GM19351 (cell line): ENCODE data around the gene JHY.

Experiments
- ATAC-seq: cut with Tn5 transposase; IDR thresholded peaks from one replicate; pipeline ENCODE4 v1.9.1; 2021; ENCODE audit warnings: mild to moderate bottlenecking, moderate library complexity; ENCODE audit not compliant: unreplicated experiment

JHY gene

DNA sequence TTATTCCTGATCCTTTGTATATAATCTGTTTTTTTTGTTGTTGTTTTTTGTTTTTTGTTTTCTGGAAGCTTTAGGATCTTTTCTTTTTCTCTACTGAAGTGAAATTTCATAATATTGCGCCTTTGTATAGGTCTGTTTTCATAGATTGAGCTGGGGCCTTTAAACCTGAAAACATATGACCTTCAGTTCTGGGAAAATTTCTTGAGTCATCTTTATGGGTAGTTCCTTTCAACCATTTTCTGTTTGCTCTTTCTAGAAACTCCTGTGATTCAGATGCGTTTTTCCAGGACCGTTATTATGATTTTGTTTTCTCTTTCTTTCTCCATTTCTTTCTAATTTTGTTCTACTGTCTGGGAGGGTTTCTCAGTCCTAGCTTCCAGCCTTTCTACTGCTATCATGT is 55.4 kb downstream of the JHY start:
- ATAC-seq: no peak

DNA sequence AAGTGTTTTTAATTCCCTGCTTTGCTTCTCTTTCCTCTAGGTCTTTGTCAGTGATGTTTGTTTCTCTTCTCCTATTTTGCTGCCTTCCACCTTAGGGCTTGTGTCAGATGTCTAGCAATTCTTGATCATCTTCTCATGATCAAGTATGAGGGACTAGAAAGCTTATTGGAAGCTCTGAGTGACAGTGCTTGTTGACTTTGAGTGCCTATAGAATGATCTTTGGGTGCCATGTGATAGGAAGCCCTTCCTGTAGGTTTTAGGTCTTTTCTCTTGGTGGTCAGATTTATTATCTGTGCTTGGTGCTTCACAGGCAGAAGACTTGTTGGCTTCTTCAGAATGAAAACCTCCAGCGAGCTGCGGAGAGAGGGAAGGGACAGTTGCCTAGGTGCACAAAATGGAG is 56.0 kb downstream of the JHY start:
- ATAC-seq: no peak

DNA sequence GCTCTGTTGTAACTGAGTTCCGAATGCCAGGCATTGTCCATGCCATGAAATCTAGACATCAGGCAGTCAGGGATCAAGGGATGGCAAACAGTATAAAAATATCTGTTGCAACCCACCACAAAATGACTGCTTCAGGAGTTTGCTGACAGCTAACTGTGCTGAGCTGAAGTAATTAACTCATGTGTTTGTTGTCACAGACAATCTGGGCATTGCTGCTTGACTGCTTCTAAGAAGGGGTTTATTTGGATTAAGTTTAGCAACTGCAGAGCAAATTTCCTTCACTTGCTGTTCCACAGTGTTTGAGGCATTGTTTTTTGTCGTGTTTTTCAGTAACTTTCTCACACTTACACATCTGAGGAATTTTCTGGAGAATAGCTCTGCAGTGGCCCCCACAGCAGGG is 68.7 kb downstream of the JHY start:
- no peak for ATAC-seq

DNA sequence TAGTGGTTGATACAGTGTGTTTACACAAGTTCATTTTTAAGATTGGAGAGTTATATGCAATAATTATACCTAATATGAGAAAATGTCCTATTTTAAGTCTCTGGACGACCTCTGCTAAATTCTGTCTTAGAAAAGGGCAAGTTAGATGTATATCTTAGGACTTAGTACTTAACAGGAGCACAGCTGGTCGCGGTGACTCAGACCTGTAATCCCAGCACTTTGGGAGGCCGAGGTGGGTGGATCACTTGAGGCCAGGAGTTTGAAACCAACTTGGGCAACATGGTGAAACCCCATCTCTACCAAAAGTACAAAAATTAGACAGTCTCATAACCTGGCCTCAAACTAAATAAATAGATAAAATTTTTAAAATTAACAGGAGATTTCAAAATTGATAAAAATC is 71.9 kb downstream of the JHY start:
- ATAC-seq: no peak

DNA sequence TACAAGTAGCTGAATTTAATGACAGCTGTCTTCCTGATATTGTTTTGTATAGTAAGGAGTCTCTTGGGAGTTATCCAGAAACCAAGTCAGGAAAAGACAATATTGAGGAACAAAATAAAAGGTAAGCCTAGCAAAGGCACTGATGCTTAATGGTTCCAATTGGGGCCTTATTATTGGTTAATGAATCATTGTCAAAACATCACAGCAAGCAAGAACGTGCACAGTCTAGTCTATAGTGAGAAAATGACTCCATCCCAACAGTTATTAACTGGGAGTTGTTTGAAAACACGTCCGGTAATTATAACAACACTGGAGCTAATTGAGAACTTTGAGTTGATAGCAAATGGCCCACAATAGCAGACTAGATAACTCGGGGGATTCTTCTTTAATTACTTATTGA is 81.4 kb downstream of the JHY start:
- ATAC-seq: no peak

DNA sequence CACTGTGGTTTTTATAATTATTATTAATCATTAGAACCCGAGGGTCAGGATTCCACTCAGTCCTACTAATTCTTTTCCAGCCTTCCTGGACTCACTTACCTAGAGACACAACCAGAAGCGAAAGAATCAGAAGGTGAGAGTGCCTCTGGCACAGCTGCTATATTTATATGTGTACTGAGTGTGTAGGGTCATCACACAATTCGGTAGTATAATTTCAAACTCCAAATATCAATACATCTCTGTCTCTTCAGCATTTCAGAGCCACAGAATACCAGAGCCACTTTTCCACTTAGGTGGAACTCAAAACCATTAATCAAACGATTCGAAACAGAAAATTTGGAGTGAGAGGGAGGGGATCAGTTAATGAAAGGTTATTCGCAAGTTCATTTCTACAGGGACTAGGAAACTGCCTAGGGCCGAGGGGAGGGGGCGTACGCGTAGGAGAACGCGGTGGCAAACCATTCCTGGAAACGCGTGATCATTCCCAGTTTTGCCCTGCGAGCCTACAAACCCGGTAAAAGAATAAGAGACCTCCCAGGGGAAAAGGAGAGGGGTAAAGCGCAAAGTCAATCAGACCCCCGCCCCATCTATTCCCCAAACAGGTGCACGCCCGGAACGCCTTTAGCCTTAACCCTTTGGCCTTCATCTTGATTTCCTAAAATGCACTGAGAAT is 93.6 kb downstream of the JHY start:
- no peak for ATAC-seq

DNA sequence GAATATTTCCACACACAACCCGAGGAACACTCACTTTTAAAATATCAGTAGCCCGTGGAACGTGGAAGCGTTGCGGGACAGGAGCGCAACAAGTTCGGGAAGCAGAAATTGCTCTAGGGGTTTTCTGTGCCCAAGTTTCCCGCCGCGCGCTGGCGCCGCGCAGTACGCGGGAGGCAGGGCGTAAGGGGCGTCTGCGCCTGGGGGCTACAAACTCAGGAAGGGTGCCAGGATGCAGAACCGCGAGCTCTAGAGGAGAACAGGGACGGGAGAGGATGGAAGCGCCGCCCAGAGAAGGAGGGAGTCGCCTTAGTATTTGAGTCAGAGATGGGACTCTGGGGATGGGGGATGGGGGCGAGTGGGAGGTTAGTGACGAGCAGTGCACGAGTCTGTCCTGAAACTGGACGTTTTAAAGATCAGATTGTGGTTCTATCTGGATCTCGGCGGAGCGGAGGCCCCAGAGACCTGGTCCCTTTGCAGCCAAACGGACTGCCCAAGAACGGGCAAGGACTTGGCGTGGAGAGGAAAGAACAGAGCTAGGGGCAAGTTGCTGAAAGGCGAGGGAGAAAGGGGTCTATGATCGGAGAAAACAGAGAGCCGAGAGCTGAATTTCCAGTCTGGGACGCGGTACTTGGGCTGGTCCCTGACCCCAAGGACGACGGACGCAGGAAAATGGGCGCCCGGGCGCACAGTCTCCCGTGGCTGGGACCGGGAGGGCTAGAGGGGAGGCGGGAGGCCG is 94.3 kb downstream of the JHY start:
- no peak for ATAC-seq

DNA sequence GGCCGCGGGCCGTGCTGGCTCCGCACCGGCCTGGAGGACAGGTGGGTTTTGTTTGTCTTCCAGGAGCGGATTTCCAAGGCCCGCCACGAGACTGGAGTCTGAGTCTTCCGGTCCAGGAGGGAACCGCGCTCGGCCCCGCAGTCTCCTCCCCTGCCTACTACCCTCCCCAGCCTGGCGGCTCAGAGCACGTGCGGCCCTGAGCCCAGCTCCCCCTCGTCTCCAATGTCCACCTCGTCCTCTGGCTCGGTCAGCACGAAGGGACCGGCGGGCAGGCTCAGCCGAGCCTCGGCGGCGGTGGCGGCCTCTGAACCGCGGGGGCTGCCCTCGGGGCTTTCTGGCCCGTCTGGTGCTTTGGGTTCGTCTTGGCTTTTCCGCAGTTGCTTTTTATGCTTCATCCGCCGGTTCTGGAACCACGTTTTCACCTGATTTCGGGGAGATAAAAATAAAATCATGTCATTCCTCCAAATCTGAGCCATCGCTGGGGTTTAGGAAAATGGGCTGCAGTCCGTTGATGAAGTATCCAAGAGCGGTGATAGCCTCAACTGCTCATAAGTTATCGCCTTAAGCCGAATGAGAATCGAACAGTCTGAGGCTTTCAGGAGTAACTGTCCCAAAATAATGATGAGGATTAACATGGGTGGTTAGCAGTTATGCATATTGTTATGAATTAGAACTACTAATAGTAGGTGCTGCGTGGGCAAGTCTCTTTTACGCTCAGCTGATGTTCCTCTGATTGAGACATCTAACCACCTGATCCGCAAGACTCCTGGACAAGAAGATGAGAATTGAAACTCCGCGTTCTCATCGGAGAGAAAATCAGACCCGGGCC is 95.1 kb downstream of the JHY start:
- no peak for ATAC-seq

DNA sequence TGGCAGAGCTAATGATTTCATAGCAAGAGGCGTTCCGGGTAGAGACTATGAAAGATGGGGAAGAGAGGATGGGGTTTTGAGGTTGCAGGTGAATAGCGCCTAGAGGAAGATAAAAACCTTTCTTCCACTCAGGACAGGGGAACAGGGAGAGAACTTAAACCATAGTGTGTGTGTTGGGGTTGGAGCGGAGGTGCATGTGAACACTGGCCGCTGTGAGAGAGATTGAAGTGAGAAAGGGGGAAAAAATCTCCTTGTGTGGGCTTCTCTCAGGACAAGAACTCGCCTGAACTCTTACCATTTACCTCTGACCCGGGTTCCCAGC is 95.7 kb downstream of the JHY start:
- no peak for ATAC-seq

DNA sequence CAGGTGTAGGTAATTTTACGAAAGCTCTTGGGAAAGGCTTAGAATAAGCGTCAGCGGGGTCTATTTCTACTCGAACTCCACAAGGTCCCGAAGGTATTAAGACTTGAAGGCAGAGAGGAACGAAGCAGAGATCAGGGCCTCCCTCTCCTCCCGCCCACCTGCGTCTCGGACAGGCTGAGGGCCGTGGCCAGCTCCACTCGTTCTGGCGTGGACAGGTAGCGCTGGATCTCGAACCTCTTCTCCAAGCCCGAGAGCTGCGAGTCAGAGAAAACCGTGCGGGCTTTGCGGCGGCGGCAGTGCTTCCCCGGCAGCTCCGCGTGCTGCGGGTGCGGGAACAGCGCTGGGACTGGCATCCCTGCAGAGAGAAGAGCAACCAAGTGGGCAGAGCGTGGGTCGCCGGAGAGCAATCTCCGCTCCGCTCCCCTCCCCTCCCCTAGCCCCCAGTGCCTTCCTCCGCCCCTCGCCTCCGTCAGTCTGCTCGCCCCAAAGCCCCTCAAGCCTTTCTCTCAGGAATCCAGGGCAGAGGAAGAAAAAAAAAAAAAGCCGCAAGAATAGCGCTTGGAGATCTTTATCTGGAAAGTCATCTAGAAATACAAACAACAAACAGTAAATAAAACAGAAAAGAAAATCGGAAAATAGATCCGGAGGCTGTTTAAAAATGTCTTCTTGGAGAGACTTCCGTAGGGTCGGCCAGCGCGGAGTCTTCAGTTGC is 96.7 kb downstream of the JHY start:
- ATAC-seq: no peak

DNA sequence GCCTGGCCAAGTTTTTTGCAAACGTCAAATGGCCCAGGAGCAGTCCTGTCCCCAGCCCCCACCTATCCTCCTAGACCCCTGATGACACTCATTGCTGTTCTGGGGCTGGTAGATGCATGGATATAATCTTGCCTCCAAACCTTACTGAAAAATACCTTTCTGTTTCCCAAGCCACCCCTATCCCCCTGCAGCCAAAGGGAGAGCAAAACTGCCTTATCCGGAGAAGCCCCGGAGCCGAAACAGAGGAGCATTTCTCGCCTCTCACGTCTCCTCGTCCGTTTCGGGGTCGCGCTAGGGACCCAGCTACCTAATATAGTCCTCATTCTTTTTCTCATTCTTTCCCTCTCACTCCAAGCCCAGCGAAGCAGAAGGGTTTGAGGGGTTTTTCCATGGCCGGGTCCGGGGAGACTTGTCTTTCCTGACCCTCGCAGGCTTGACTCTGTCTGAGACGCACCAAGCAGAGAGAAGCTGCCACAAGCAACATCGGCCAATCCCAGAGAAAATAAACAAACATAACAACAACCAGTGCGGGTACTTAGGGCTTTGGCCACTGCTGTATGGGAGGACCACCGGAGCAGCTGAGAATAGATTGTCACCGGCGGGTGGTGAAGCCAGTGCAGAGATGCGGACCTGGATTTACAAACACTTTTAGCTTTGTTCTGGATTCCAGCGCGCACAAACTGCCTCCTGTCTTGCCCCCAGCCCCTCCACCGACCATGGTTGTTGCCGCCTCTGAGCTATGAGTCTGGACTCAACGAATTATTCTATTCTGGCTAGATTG is 97.4 kb downstream of the JHY start:
- ATAC-seq: no peak

DNA sequence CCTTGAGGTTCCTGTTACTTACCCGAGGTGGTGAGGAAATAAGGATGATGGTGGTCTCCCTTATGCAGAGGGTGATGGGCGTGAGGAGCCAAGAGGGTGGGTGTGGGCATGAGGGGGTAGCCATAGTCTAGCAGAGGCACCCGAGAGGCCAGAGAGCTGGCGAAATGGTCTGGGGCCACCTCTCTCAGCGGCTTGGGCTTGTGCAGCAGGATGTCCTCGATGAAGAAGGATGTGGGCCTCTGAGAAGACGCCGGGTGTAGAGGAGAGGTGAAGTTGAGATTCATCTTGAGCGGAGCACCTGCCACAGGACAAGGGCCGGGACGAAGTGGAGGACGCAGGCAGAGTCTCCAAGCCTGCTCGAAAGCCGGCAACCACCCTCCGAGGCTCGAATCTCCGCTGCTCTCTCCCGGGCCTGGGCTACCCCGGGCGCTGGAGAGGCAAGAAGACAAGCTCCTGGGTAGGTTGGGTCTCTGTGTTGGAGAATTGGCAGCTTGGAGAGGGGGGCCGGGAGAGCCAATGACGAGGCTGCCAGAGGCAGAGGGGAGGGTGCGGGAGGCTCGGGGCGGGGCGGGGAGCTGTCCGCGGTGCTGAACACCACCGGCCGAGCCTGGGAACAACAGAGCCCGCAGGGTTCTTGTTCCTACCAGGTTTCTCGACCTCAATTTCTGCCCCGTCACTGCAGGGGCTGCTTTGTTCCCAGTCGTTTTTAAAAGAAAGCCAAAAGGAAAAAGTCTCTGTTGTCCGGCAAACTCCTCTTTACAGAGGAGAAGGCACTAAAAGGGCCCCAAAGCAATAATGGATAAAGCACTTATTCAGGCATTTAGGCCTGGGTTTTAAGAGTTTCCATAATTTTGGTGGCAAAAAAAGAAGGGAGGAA is 99.1 kb downstream of the JHY start, which contains the start of gene BSX:
Gene BSX, minus strand, starts transcription at position 447 of the 877 bp plus-strand sequence. Its CDS starts 163 bp downstream, at position 284.
- ATAC-seq: no peak

DNA sequence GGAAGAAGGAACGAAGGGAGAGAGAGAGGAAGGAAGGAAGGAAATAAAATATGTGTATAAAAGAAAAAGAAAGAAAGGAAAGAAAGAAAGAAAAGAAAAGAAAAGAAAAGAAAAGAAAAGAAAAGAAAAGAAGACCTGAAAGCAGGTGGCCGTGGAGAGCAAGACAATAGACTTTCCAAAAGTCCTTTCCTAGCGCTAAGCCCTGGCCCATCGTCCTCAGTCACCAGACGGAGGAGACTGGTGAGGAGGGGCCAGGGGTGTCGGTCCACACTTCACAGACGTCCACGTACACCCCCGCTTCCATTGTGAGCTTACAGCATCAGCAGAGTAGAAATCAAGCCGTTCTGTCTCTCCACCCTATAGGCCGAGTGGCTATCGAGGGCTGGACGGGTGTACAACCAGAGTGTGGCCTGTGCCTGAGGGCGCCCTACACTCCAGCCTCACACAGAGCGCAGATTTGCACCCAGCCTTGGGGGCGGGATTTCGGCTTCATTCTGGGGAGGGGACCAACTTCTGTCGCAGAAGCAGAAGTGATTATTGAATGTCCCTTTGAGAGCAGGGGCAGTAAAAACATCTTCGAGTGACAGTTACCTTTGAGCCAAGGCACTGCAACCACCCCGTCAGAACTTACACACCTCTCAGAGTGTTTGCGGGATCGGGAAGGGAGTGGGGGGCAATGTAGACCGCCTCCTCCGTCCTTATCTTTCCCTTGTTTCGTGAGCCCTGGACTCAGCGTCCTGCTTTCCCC is 101.1 kb downstream of the JHY start:
- no peak for ATAC-seq

DNA sequence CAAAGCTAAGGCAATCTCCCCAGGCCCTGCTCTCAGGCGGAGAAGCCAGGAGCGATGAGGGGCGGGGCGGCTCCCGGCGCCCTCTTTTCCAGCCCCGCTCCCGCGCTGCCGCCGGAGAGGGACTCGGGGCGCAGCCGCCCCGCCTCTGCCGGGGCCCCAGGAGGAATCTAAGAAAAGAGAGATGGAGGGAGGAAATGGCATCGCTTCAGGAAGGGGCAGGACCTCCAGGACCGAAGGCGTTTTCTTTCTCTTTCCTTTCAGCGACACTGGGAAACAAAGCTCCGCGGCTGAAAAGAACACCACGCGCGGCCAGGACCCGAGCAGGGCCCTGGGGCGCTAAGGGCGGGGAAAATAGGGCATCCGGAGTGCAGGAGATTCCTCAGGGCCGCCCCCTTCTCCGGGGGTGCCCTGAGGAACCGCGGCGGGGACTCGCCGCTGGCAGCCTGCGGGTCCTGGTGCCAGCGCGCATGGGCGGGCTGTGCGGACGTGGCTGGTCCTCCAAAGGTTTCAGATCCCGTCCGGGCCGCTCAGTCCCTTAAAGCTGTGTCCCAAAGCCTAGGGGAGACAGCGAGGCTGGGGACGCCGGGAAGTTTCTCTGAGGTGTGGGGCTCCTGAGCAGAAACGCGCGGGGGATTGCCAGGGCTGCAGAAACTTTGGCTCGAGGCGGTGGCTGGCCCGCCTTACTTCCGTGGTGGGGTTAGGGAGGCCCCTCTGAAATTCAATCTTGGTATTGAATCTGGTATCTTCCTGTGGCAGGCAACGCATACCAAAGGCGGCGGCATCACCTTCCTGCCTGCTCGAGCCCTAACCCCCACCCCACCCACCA is 101.8 kb downstream of the JHY start:
- ATAC-seq: no peak

DNA sequence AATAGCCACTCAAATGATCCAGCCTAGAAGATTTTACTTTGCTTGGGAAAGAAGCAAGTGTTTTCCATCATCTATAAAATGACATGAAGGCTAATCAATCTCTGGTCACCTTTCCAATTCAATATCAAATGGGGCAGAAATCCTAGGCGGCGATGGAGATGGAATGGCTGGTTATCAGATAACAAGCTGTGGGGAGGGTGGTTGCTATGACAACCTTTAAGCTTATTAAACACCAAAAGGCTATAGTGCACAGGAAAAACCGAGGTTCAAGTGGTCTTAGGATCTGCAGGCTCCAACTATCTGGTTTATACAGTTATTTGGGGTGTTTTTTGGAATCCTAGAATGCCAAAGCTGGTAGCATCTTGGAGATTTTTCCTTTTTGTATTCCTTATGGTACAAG is 113.0 kb downstream of the JHY start:
- no peak for ATAC-seq

DNA sequence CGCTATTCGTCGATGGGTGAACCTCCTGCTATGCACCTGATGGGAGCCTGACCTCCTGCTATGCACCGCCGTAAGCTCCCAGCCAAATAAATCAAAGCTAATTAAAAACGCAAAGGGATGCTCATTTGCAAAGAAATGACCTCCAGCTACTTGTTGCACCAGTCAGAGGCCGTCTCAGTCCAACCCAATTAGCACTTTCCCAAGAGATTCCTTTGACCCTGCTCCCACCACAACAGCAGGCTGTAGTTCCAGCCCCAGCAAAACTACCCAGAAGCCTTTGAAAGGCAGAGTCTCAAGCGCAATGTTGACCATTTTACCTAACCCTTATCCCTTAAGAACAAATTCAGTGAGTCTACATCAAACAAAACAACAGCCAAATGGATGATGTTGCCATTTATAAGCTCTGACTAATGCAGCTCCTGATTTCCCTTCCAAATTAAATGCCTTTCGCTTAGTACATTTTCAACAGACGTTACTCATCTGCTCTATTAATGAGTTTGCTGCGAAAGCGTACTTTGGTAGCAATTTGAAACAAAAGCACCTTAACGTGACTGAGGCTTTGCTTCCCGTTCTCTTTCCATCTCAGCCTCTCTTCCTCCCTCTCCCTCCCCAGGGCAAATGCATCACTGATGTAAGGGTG is 116.3 kb downstream of the JHY start:
- ATAC-seq: no peak

DNA sequence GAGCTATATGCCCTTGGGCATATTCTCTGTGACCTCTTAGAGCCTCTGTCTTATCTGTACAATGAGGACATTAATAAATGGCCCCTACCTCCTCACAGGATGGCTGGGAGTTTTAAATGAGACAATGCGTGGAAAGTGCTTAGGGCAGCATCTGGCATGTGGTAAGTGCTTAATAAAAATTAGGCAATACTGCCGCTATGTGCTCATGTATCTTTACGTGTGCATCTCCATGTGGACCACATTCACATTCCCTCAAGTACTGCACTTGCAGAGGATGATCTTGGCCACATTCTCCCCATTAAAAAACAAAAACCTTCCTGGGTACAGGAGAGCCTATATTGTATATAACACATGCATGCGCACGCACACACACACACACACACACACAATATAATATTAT is 118.2 kb downstream of the JHY start:
- no peak for ATAC-seq
